ENCODE measurements around the gene ICE2. TPM values are rescaled to one million over a fixed set of nuclear protein-coding genes. Genes with fewer than 3 reads are reported as not detected.

Gene ICE2
- total RNA-seq, result 10 to 100 TPM; 18.2 to 89.9 (median 43.7) TPM

DNA sequence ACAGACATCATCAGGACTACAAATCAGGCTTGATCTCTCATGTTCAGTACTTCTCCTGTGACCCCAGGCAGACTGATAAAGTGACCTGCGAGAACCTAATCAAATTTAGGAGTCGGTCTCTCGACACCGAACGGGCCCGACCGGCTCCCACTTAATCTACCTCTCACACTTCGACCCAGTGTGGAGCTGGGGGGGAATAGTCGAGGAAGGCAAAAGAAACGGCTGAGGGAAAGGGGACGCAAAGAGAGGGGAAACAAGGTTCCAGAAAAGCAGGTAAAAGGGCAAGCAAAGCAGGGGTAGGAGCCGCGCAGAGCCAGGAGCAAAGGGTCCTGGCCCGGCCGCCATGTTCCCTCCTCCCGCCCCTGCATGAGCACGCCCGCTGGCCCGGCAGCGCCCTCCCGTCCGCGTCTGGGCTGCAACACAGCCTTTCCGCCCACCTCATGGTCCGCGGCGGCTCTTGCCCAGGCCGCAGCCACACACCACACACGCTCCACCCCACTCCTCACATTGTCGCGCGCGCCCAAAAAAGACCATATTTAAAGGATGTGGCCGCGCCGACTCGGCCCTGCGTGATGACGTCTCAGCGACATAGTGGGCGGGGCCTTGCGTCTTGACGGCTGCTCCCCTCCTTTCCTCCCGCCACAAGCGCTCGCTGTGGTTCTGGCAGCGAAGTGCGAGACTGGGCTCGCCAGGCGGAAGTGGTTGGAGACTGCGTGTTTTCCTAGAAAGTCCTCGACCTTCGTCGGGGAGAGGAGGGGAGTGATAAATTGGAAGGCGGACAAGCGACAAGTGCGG lies at the start of gene ICE2:
Gene ICE2 (minus strand): TSS at position 577 of the 795 bp plus-strand sequence. CDS start 1,165 bp downstream, outside the sequence.
- peak; percentile 94 to 95 for DNase-seq
- H3K27me3 ChIP-seq, result no peaks in the 10 kb centered on the region
- H3K36me3 ChIP-seq, result no peaks in the 10 kb centered on the region
- no peaks in the 10 kb centered on the region for H3K9me3 ChIP-seq
- peaks cover 10 to 17% of the 10 kb centered on the region in 2 donors for H3K4me1 ChIP-seq
- TF ChIP-seq, protein P1, sequence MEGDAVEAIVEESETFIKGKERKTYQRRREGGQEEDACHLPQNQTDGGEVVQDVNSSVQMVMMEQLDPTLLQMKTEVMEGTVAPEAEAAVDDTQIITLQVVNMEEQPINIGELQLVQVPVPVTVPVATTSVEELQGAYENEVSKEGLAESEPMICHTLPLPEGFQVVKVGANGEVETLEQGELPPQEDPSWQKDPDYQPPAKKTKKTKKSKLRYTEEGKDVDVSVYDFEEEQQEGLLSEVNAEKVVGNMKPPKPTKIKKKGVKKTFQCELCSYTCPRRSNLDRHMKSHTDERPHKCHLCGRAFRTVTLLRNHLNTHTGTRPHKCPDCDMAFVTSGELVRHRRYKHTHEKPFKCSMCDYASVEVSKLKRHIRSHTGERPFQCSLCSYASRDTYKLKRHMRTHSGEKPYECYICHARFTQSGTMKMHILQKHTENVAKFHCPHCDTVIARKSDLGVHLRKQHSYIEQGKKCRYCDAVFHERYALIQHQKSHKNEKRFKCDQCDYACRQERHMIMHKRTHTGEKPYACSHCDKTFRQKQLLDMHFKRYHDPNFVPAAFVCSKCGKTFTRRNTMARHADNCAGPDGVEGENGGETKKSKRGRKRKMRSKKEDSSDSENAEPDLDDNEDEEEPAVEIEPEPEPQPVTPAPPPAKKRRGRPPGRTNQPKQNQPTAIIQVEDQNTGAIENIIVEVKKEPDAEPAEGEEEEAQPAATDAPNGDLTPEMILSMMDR (IDR thresholded peaks at IDR 0.05), result peak in 2 of 4 experiments; percentile 23 to 36
- TF ChIP-seq POLR2A (IDR thresholded peaks at IDR 0.05), result peak; percentile 83 to 89
- H3K4me3 ChIP-seq, result peak within 1 kb of the TSS; percentile 58 to 67
- peak within 1 kb of the TSS; percentile 82 to 91 for H3K27ac ChIP-seq
- intact Hi-C loops (cut with DNase I; ENCODE audit: low total_unique reads), result no loop called here

DNA sequence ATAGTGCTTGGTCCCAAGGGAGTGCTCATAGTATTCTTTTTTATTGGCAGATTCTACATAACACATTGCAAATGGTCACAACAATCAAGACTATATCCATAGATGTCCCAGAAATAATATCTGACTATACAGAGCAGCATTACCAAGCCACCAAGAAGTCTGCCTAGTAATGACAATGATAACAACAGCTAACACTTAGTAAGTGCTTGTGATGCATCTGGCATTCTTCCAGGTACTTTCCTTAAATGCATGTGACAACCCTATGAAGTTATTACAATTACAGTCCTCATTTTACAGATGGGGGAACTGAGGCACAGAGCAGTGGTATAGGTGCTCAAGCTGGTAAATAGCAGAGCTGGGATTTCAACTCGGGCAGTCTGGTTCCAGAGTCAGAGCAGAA lies 49.6 kb upstream of the ICE2 start:
- no peaks in the 10 kb centered on the region for H3K4me1 ChIP-seq
- H3K9me3 ChIP-seq, result no peaks in the 10 kb centered on the region
- no peak overlapping the region for H3K27ac ChIP-seq
- no peak overlapping the region for H3K4me3 ChIP-seq
- no peaks in the 10 kb centered on the region for H3K36me3 ChIP-seq
- no peaks in the 10 kb centered on the region for H3K27me3 ChIP-seq
- intact Hi-C loops (cut with DNase I; ENCODE audit: low total_unique reads), result no loop called here
- TF ChIP-seq, protein P1 (IDR thresholded peaks at IDR 0.05), result no peak
- TF ChIP-seq POLR2A (IDR thresholded peaks at IDR 0.05), result no peak
- no peak for DNase-seq

- TF ChIP-seq, protein P1 (IDR thresholded peaks at IDR 0.05), result no peak
- TF ChIP-seq POLR2A (IDR thresholded peaks at IDR 0.05), result no peak
- H3K4me3 ChIP-seq, result no peak overlapping the region
- H3K27ac ChIP-seq, result no peak overlapping the region
- no peaks in the 10 kb centered on the region for H3K9me3 ChIP-seq
- no peak for DNase-seq
- H3K27me3 ChIP-seq, result no peaks in the 10 kb centered on the region
- intact Hi-C loops (cut with DNase I; ENCODE audit: low total_unique reads), result no loop called here
- H3K4me1 ChIP-seq, result no peaks in the 10 kb centered on the region
- H3K36me3 ChIP-seq, result no peaks in the 10 kb centered on the region
Observed at GRCh38 chr15:60527456-60527855, 48.5 kb upstream of the ICE2 start.

DNA sequence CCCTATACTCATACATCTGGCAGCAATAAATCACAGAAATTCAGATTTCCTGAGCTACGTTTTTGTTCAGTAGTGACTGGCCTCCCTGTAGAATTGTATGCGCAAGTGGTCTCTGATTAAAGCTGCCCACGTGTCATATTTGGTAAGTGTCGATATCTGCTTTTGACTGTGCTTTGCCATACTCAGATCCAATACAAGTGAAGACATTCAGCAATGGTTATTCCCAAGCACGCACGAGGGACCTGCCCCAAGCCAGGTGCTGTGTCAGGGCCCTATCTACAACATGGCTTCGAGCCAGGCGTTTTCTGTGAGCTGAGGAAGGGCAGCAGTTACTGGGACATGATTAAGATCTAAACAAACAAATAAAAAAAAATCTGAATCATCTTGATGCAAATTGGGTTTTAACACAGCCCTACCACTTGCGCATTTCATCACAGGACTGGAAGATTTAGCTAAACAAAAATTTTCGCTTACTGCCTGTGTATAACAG lies 47.2 kb upstream of the ICE2 start:
- Histone ChIP-seq H3K27ac (peak overlapping the region; percentile 32 to 62), H3K36me3 (no peaks in the 10 kb centered on the region), H3K4me3 (no peak overlapping the region), H3K4me1 (no peaks in the 10 kb centered on the region), H3K27me3 (no peaks in the 10 kb centered on the region), H3K9me3 (no peaks in the 10 kb centered on the region)
- intact Hi-C loops (cut with DNase I; ENCODE audit: low total_unique reads), result no loop called here
- peak; percentile 59 to 66 for DNase-seq
- TF ChIP-seq POLR2A (IDR thresholded peaks at IDR 0.05), result no peak
- TF ChIP-seq, protein P1 (IDR thresholded peaks at IDR 0.05), result no peak

DNA sequence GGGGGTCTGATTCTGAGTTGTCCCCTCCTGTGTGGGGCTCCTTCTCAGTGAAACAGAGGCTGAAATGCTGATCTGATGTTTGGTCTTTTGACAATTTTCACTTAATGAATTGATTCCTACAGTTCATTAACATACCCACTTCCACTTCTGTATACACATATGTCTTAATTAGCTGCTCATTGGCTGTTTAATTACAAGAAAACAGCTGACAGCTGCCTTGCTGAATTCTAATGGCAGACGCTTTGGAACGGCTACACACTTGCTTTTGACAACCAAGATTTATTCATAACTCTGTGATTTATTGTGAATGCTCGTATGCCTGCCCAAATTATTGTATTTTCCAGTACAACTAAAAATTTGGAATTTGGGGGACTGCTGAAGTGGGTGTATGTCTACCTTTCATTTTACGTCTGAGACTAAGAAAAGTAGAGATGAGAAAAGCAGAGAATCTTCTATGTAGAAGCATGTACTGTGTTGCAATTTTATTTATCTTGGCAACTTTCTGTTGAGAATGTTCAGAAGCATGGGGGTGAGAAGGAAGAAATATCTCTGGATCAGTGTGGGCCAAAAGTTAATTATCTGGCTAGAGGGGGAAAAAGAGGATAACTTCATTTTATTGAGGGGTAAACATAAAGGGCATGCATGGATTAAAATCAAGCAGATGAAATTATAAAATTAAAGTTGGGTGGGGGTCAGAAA lies 46.5 kb upstream of the ICE2 start:
- intact Hi-C loops (cut with DNase I; ENCODE audit: low total_unique reads), result no loop called here
- H3K4me1 ChIP-seq, result no peaks in the 10 kb centered on the region
- DNase-seq, result no peak
- no peaks in the 10 kb centered on the region for H3K36me3 ChIP-seq
- H3K27me3 ChIP-seq, result no peaks in the 10 kb centered on the region
- TF ChIP-seq, protein P1 (IDR thresholded peaks at IDR 0.05), result no peak
- TF ChIP-seq POLR2A (IDR thresholded peaks at IDR 0.05), result no peak
- H3K4me3 ChIP-seq, result no peak overlapping the region
- H3K9me3 ChIP-seq, result no peaks in the 10 kb centered on the region
- H3K27ac ChIP-seq, result peak overlapping the region; percentile 62 to 74

All from uterus (tissue), 4 donors.